GM19239 (cell line): ENCODE results near the gene GAMT.

Experiments
- DNase-seq: peaks from one replicate; pipeline ENCODE4 v3.0.0; 2011; ENCODE audit warnings: low spot score; ENCODE audit not compliant: insufficient read length
- FAIRE-seq: peaks from 2 replicates; lab custom pipeline; 2011; peaks lifted over from hg19 to GRCh38; lab: Jason Lieb, UNC

The GAMT gene

DNA sequence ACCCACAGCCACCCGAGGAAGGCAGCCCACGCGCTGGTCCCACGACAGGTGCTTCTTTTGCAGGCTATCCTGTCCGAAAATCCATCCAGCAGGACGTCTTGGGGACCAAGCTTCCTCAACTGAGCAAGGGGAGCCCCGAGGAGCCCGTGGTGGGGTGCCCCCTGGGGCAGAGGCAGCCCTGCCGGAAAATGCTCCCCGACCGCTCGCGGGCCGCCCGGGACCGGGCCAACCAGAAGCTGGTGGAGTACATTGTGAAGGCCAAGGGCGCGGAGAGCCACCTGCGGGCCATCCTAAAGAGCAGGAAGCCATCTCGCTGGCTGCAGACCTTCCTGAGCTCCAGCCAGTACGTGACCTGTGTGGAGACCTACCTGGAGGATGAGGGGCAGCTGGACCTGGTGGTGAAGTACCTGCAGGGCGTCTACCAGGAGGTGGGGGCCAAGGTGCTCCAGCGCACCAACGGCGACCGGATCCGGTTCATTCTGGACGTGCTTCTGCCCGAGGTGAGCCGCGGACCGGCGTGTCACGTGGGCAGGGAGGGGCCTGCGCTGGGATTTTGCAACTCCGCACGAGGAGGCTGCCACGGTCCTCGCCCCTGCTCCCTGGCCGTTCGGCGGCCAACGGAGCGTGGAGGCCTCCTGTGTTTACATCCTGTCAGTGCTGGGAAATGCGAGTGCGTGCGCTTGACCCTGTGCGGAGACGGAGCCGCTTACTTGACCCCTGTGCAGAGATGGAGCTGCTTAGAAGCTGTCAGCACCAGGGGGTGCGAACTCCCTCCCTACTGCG lies 30.6 kb downstream of the GAMT start:
- FAIRE-seq (no peak), DNase-seq (no peak)

GRCh38 chr19:1369214-1369805 lies 32.0 kb downstream of the GAMT start:
- FAIRE-seq = no peak
- no peak for DNase-seq

DNA sequence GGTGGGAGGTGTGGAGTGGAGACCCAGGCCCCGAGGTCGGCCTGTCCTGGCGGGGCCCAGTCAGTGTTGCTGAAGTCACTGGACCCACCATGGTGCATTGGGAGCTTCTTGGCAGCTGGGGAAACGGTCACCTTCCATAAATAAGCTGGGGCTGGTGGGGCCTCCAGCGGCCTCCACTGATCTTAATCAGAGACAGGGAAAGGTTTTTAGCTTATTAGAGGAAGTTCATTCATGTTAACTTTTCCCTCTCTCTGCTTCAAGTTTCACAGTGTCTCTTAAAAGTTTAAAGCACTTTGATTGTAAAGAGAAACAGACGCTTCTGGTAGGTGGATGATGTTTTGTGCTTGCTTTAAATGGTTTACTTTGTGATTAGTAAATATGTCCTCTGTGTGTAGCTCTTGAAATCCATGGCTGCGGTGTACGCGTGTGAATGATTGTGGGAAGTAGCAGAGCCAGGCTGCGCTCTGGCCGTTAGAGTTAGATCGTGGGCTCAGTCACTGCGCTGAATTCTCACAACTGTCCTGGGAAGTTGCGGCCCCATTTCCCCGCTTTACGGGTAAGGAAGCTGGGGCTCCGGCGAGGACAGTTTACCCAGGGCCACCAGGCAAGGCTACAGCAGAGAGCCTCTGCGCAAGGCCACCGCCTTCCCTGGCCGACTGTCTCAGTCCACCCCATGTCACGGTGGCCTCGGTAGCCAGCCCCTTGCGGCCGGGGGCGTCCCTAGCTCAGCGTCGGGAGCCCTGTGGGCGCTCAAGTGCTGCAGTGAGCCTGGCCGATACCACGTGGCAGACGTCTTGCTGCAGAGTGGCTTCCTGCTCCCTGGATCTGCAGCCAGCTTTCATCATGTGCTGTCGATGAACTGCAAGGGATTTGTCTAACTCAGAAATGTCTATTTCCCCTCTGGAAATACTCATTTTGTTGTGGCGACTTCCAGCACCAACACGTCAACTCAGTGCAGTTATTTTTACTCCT lies 34.2 kb downstream of the GAMT start:
- FAIRE-seq (no peak), DNase-seq (no peak)

DNA sequence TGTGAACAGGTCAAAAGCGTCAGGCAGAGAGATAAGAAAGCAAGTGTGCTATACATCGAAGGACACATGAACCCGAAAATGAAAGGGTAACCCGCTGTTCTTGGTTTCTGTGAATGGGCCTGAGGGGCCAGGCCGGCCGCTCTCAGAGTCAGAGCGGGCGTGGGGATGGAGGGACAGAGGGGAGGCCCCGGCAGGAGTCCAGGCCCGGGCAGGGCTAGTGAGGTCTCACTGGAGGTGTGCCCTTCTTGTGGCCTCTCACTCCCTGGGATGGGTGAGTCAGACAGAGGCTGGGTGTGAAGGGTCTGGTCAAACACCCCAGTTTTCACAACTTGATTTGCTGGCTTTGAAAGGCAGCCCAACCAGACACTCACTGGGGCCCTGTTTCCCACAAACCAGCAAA lies 35.0 kb downstream of the GAMT start:
- no peak for DNase-seq
- FAIRE-seq = no peak

DNA sequence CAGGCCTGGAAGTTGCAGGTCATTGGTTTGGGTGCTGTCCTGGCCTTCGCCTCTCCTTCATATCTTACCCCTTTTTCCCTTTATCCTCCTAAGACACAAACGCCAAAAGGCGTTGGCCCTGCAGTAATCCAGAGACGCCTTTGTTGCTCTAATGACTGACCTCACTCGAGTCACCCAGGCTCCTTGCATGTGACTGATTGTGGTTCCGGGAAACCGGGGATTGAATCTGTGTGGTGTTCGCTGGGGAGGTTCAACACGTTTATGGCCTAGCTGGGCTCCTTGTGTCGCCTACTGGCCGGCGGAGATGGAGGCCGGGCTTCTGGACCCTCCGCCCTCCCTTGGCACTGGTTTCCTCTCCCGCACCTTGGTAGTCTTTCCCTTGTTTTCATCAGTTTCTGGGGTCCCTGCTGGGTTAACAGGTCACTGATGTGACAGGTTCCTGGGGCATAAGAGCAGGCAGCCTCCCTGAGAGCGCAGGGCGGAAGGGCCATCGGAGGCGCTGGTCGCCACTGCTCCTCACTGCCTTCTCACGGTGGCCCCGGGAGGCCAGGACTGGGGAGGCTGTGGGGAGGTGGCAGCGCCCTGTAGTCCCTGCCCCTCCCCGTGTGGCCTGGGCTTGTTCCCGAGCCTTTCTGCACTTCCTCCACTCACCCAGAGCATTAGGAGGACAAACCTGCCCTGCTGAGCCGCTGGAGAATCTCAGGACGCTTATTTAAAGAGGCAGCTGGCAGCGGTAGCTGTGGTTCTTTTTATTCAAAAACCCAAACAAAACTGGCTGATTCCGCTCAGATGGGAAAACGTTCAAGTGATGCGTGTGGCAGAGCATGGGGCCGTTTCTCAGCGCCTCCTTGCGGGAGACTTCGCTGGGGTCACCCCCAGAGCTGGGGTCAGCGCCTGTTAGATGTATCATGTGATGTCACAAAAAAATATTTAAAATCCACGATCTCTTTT lies 35.7 kb downstream of the GAMT start:
- FAIRE-seq (no peak), DNase-seq (no peak)

DNA sequence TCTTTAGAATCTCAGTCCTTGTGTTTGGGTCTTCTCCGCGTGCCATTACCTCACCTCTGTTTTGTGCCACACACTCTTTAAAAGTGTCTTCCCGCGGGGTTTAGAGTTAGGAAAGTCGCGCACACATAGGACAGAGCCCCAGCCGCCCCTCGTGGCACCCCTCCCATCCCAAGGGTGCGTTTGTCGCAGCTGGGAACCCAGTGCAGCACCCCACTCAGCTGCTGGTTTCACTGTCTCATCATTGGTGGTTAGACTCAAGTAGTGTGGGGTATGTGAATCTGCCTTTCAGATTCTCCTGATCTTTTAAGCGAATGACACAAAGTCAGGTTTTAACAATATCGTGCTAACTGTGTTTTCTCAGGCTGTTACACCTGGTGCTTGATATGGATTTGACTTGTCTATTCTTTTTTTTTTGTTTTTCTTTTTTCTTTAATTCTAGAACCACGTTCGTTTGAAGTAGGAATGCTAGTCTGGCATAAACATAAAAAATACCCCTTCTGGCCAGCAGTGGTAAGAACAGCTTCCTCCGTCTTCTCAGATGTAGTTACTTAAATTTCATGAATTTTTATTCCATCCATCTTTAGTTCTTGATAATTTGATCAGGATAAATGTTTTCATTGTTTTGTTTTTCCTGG lies 37.2 kb downstream of the GAMT start:
- FAIRE-seq = peak; percentile 86
- DNase-seq = no peak

DNA sequence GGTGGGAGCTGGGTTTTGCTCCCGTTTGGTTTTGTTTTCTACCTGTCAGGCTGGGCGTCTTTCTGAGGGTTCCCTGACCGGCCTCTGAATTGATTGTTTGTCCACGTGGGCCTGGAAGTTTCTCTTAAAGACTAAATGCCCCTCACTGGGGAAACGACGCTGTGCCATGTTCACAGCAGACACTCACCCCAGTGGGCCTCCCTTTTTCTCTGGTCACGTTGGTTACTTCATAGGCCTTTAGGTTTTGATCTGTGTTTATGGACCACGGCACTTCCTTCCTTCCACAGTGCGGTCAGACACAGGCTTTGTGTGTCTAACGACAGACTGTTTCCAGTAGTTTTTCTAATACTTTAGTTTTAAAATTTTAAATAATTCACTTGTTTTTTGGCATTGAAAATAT lies 37.7 kb downstream of the GAMT start:
- FAIRE-seq (no peak), DNase-seq (no peak)

DNA sequence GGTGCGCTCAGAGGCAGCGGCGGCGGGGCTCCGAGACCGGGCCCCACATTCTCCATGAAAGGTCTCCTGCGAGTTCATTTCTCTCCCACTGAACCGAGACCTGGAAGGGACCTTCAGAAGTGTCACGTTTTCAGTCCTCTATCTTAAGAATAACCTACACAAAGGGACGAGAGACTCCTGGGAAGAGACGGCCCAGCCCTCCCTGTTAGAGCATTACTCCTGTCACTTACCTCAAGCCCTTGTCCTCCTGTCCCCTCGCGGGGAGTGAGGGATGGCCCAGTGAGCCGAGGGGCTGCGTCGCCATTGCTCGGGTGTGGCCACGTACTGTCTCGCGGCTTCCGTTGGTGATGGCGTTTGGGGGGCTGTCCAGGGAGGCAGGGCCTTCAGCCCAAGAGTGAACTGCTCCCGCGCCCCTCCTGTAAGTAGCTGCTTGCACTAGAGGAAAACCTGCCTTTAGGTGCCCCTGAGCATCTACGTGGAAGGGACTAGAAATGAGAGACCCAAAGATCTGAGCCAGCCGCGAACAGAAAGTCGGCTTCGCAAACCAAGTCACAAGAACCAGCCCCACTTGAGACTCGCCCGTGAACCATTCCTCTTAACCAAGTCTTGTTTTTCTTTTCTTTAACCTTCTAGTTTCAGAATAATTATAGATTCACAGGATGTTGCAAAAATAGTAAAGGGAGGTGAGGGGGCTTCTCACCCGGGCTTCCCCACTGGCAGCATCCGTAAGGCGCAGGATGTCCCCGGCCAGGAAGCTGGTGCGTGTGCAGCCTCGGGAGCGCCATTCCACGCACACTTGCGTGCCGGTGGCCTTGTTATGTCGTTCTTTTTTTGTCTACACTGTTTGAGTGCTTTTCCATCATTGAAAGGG lies 38.7 kb downstream of the GAMT start:
- FAIRE-seq (no peak), DNase-seq (no peak)

GRCh38 chr19:1361601-1362386 lies 39.5 kb downstream of the GAMT start:
- DNase-seq = no peak
- FAIRE-seq = no peak

- DNase-seq = no peak
- no peak for FAIRE-seq
These were observed 40.4 kb downstream of the GAMT start for GRCh38 chr19:1360818-1361461.

DNA sequence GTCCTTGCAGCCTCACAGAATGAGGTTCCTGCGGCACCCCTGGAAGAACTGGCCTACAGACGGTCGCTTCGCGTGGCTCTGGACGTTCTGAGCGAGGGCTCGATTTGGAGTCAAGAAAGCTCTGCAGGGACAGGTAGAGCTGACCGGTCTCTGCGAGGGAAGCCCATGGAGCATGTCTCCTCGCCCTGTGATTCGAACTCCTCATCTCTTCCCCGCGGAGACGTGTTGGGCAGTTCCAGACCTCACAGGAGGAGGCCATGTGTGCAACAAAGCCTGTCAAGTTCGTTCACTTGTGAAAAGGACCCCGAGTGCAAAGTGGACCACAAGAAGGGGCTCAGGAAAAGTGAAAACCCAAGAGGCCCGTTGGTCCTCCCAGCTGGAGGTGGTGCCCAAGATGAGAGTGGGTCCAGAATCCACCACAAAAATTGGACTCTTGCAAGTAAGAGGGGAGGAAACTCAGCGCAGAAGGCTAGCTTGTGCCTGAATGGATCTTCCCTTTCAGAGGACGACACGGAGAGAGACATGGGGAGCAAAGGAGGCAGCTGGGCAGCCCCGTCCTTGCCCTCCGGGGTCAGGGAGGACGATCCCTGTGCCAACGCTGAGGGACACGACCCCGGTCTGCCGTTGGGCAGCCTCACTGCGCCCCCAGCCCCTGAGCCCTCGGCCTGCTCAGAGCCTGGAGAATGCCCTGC lies 41.1 kb downstream of the GAMT start:
- DNase-seq = no peak
- FAIRE-seq = no peak

- FAIRE-seq (no peak), DNase-seq (no peak)
These were observed 43.7 kb downstream of the GAMT start for GRCh38 chr19:1357531-1358109.

GRCh38 chr19:1356508-1356865 lies 44.9 kb downstream of the GAMT start:
- no peak for DNase-seq
- FAIRE-seq = no peak

- no peak for FAIRE-seq
- no peak for DNase-seq
These were observed 45.5 kb downstream of the GAMT start for GRCh38 chr19:1355568-1356507.

DNA sequence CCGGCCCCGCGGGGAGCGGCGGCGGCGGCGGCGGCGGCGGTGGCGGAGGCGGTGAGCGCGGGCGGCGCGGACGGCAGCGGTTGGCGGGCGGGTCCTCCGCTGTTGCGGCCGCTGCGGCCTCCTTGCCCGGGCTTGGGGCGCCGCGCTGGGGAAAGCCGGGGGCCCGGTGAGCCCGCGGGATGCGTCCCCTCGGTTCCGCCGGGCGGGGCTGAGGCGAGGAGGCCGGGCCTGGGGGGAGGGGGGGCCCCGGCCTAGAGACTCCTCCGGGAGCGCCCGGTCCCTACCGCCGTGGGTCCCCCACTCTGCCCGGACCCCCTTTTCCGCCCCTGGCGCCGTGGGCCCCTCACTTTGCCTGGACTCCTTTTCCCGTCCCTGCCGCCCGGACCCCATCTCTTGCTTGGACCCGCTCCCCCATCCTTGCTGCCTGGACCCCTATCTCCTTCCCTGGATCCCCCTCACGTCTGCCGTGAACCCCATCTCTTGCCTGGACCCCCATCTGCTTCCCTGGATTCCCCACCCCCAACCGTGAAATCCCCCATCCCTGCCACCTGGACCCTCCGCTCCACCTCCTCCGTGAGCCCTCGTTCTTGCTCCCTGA lies 46.3 kb downstream of the GAMT start:
- FAIRE-seq = no peak
- DNase-seq = peak; percentile 74
